ENCODE results near the gene TUT1.
"Not testable (repeated sequence)": the region's sequence is repeated elsewhere in the genome, so short reads cannot be mapped to it uniquely, and the experiment has no call there.

The TUT1 gene, protein sequence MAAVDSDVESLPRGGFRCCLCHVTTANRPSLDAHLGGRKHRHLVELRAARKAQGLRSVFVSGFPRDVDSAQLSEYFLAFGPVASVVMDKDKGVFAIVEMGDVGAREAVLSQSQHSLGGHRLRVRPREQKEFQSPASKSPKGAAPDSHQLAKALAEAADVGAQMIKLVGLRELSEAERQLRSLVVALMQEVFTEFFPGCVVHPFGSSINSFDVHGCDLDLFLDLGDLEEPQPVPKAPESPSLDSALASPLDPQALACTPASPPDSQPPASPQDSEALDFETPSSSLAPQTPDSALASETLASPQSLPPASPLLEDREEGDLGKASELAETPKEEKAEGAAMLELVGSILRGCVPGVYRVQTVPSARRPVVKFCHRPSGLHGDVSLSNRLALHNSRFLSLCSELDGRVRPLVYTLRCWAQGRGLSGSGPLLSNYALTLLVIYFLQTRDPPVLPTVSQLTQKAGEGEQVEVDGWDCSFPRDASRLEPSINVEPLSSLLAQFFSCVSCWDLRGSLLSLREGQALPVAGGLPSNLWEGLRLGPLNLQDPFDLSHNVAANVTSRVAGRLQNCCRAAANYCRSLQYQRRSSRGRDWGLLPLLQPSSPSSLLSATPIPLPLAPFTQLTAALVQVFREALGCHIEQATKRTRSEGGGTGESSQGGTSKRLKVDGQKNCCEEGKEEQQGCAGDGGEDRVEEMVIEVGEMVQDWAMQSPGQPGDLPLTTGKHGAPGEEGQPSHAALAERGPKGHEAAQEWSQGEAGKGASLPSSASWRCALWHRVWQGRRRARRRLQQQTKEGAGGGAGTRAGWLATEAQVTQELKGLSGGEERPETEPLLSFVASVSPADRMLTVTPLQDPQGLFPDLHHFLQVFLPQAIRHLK

DNA sequence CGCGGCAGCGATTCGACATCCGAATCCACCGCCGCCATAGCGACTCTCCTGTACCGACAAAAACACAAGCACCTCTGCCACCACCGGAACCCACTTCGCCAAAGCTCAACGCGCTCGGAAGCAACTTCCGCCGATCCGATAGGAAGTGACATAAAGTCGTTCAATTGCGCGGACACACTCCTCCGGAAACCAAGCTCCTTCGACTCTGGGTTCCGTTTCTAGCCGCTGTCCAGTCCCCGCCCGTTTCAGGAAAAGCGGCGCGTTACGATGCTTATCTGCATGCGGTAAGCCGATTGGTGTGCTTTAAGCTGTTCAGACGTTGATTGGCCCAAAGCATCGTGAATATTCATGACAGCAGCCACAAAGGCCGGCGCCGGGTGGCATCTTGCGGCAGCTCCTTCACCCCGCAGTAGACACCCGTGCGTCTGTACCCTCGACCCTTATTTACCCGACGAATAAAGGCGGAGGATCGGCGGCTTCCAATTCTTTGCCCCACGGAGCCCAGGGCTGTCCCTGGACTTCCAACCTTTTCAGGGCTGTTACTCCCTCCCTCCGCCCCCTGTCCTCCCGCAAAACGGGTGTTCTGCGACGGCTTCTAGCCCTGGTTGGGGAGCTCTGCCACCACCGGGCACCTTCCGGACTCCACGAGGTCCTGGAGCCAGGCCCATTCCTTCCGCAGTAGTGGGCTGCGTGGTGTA is at the start of gene TUT1:
Gene TUT1 (minus strand): TSS at position 76 of the 698 bp plus-strand sequence. CDS start 38 bp downstream, at position 38.
- peak; percentile 99 for DNase-seq (ENCODE audit: low read depth)

DNA sequence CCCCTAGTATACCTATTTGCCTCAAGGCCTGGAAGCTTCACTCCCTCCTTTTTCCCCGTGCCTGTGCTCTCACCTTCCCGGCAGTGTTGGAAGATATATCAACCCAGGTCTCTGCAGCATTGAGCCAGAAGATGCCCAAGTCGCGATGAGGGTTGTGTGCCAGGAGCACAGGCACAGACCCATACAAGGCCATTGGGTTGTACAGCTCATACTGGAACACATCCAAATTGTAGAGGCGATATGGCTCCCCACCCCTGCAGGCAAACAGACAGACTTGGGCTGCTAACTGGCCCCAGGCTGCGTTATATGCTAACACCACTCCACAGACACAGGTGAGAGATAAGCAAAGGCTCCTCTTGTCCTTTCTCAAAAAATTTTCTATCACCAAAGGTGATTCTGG is 41.2 kb upstream of the TUT1 start:
- DNase-seq (ENCODE audit: low read depth) = no peak

DNA sequence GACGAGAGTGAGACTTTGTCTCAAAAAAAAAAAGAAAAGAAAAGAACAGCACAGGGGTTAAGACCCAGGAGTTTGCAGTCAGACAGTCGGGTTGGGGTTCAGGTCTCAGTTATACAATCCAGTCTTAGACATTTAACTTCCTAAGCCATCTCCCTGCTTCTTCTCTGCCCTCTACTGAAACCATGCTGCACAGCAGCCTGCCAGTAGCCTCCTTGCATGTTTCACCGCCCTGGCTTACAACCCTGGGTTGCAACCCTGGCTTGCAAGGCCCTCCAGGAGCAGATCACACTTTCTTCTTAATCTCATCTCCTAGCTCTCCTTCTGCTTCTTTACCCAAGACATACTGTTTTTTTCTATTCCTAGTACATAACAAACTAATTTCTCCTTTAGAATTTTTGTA is 36.4 kb upstream of the TUT1 start:
- no peak for DNase-seq (ENCODE audit: low read depth)

DNA sequence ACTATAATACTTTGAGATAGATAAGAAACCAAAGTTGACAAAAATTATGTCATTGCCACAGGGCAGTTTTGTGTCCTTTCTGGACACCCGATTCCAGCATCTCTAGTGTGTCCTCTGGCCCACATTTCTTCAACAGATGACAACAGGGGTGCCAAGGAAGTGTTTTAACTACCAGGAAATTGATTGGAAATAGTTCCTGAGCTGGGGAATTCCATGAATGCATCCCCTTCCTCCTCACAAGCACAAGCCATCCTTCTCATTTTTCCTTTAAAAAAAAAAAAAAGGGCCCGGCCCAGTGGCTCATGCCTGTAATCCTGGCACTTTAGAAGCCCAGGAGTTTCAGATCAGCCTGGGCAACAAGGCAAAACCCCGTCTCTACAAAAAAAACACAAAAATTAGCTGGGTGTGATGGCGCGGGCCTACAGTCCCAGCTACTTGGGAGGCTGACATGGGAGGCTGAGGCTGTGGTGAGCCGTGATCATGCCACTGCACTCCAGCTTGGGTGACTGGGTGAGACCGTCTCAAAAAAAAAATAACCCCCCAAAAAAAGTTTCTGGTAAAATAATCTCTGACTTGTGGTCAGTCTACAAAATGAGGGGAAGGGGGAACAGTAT is 31.3 kb upstream of the TUT1 start:
- DNase-seq (ENCODE audit: low read depth) = no peak

DNA sequence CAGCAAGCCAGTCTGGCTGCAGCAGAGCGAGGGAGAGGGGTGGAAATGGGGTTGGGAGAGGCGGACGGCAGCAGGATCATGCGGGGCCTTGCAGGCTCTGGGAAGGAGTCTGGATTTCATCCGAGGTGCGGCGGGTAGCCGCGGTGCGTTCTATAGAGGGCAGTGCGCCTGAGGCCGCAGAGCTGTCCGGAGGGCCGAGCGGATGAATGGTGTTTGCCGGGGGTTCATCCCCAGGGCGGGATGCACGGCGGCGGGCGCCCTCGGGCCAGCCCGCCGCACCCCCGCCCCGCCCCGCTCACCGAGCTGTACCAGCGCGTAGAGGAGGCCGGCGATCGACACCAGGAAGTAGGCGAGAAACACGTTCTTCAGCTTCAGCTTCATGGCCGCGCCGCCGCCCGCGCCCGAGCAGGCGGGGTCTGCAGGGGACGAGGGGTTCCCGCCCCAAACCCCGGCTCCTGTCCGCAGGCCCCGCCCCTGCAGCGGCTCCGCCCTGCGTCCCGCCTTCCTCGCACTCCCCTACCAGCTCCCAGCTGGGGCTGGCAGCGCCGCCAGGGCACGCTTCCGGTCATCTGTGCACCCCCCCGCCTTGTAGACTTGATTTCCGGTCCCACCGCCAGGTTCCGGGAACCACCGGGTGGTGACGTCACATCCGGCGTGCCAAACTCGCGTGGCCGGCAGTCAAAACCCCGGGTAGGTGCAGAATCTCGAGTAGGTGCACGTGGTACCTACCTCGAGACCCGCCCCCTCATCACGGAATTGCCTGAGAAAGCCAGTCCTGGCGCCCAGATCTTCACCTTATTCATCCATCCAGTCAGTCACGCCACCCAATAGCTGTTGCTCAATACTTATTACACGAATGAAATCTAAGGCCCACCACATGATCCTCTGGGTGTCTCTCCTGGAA is 30.5 kb upstream of the TUT1 start, which contains the start of gene B3GAT3:
Gene B3GAT3 (minus strand): TSS at position 420 of the 904 bp plus-strand sequence. CDS start 39 bp downstream, at position 381.
- DNase-seq (ENCODE audit: low read depth) = peak; percentile 94

DNA sequence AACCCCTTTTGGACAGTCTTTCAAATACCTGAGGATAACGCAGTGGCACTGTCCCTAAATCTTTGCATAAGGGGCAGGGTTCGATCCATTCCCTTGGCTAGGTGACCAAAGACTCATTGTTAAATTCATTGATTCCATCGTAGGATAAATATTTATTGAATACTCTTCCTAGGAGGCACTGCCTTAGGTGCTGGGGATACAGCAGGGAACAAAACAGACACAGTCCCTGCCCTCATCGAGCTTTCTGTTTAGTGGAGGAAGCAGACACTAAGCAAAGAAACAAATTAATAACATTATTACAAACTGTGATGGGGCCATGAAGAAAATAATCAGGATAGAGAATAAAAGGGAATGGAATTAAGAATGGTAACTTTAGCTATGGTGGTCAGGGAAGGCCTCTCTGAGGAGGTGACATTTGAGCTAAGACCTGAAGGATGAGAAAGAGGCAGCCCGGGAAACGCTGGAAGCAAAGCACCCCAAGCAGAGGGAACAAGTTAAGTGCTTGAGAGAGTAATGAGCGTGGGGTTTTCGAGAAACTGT is 29.8 kb upstream of the TUT1 start:
- DNase-seq (ENCODE audit: low read depth) = no peak

DNA sequence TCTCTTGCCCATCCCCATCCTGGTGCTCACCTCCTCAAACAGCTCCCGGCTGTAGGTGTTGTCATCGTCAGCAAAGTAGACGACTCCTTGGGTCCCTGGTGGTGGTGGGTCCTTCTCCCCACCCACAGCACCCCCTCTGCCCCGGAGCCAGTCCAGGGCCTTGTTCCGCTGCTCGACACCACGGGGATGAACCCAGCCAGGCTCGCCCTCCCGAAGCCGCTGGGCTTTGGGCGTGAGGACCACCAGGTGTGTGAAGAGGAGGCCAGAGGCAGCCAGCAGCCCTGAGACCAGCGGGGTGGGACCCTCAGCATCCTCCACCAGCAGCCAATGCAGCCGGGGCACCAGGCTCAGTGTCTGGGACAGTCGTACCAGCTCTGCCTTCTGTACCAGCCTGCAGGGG is 25.6 kb upstream of the TUT1 start:
- not testable (repeated sequence) for DNase-seq (ENCODE audit: low read depth)

DNA sequence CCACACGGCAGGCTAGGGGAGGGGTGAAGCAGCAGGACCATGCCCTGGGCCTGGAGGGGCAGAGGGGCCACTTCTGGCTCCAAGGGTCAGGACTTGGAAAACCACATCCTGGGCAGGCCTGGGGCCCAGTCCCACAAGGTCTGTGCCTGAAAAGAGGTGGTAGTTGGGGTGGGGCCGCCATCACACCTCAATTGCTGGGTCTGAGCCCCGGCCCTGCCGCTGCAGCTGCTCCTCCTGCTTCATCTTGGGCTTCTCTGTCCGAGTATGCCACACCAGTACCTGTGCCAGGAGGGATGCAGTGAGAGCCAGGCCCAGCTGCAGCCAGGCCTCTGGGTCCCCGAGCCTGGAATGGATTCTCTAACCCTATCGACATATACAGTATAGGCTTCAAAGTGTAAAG is 24.2 kb upstream of the TUT1 start:
- no peak for DNase-seq (ENCODE audit: low read depth)

DNA sequence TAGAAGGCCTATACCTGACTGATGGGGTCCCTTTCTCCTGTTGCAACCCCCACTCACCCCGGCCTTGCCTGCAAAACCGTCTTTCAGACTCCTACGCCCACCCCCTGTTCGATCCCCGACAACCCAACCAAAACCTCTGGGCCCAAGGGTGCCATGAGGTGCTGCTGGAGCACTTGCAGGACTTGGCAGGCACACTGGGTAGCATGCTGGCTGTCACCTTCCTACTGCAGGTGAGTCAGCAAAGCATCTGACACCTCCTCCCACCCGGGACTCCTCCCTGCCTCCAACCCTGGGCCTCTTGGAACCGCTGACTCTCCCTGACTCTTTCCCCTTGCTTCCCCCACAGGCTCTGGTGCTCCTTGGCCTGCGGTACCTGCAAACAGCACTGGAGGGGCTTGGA is 23.0 kb upstream of the TUT1 start:
- DNase-seq (ENCODE audit: low read depth) = no peak

DNA sequence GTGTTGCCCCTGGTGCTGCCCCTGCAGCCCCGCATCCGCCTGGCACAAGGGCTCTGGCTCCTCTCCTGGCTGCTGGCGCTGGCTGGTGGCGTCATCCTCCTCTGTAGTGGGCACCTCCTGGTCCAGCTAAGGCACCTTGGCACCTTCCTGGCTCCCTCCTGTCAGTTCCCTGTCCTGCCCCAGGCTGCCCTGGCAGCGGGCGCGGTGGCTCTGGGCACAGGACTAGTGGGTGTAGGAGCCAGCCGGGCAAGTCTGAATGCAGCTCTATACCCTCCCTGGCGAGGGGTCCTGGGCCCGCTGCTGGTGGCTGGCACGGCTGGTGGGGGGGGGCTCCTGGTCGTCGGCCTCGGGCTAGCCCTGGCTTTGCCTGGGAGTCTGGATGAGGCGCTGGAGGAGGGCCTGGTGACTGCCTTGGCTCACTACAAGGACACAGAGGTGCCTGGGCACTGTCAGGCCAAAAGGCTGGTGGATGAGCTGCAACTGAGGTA is 22.0 kb upstream of the TUT1 start:
- no peak for DNase-seq (ENCODE audit: low read depth)

DNA sequence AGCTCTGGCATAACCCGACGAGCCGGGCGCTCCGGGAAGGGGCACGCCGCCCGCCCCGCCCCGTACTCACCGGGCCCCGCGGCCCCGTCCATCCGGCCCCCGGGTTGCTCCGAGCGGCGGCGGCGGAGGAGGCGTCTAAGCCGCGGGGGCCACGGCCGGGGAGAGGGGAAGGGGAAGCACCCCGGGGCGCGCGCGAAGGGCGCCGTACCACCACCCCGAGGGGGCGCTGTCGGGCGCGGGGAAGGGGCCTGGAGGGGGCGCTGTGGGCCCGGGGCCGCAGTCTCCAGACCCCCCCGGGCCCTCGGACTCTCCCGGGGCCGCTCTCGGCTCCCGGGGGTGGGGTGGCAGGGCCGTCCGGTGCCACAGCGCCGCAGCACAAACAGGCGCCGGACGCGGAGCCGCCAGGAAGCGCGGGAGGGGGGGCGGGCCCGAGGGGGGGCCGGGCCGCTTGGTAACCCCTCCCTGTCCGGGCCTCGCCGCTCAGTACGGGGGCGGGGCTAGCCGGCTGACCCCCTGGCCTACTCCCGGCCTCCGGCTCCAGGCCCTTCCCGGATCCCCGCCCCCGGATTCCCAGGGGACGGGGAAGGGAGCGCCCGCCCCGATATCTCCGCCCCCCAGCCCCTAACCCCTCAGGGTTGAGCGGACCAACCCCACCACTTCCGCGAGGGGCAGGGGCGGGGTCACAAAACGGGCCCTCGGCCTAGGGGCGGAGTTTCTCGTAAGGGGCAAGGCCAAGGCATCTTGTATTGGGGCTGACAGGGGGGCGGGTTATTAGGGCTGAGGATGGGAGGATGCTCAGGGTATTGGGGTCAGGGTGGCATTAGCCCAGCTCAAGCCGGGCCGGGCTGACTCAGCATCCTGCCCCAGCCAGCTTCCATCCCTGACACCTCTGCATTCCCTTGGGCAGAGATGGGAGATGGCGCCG is 21.3 kb upstream of the TUT1 start, which contains the start of the genes EML3 and ROM1:
Gene EML3 (minus strand): TSS at position 410 of the 925 bp plus-strand sequence. CDS start 318 bp downstream, at position 92.
Gene ROM1 (plus strand): TSS at position 892 of the 925 bp plus-strand sequence. CDS start 25 bp downstream, at position 917.
- DNase-seq (ENCODE audit: low read depth) = peak; percentile 79

DNA sequence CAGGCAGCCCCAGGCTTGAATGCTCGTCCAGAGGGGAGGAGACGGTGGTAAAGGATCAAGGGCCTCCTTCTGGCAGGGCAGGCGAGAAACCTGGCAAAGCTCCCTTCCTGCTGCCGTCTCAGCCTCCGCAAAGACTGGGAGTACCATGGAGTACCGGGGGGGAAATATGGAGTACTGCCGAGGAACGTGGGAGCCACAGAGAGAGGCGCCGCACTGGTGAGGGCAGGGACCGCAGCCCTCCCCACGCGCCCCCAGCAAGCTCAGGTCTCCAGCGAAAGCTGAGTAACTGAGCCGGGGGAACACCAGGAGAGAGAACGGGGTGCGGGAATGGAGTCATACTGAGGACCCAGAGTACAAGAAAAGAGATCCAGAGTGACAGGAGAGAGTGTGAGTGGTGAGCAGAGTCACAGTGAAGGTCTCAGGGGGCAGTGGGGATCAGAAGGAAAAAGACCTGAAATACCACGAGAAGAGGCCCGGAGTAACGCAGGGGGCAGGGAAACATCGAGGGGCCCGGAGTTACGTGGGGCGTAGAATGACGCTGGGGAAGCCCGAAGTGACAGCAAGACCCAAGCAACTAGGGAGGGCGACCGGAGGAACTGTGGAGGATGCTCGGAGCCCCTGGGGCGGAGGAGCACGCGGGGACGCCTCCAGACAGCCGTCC is 20.5 kb upstream of the TUT1 start:
- no peak for DNase-seq (ENCODE audit: low read depth)

DNA sequence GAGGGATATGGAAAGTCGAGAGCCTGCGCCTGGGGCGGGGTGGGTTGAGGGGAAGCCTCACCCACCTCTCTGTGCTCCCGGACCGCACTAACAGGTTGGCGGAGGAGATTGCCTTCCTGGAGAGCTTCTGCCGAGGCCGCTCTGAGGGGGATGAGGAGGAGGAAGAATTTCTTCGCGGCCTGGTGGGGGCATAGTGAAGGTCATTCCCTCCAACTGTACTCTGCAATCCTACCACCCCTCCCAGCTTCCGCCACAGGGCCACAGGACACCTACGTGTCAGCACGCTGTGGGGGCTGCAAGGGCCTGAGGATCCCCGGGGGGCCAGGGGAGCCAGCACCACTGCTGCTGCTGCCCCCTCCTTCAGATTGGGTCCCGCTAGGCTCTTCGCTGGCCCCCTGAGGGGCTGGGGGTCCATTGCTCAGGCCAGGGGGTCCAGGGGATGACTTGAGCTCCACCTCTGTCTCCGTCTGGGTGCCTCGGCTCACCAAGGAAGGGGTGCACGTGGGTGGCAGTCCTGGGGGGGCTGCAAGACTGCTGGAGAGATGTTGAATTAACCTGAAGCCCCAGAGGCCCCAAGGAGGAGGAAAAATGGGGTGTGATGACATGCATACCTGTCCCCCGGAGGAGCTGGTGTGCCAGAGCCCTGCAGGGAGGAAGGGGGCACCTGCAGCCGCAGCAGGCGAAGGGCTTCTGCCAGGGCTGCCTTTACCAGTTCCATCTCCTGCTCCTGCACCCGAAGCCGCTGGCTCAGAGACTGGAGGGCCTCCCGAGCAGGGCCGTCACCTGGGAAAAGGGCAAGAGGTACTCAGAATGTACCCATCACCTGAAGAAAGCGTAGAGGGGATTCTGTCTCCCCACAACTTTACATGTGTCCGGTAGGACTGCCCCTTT is 19.7 kb upstream of the TUT1 start:
- DNase-seq (ENCODE audit: low read depth) = no peak

DNA sequence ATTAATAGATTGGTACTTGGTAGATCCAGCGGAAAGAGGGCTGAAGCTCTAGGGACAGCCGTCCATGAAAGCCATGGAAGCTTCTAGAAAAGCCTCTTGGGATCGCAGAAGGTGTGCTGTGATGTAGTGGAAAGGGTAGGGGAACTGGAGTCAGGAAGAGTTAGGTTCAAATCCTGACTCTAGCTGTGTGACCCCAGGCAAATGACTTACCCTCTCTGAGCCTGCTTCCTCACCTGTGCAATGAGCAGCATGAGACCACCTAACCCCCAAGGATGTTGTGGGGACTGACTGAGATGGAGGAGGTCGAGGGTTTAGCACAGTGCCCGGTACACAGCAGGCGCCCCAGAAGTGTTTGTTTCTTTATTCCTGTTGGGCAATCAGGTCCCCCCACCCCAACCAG is 19.1 kb upstream of the TUT1 start:
- DNase-seq (ENCODE audit: low read depth) = no peak

DNA sequence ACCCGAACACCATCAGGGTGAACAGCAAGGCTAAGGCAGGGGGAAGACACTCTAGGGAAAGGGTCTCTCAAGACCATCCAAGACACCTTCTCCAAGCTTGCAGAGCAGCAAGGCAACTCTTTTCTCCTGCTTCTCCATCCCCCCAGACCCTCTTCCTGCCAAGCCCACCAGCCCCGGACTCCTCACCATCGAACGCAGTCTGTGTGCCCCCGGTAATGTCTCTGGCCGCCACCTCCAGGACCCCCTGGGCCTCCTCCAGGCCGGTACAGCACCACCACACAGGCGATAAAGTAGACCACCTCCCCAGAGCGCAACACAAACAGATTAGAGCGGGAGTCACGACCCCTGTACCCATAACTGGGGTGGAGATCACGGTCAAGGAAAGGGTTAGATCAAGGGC is 17.5 kb upstream of the TUT1 start:
- DNase-seq (ENCODE audit: low read depth) = no peak

DNA sequence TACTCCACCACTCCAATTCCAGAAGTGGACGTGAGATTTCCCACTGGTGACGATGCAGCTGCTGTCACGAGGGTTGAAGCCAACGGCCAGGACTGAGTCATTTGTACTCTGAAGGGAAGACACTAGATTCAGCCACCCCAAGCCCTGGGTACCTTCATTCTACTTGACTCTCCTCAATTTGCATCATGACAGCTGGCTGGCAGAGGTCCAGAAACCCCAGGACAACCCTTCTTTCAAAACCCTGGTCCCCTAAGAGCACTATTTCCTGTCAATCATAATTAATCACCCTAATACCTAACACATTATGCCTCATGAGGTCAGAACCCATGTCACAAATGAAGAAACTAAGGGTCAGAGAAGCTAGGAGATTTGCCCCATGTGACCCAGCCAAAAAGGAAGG is 16.4 kb upstream of the TUT1 start:
- no peak for DNase-seq (ENCODE audit: low read depth)

DNA sequence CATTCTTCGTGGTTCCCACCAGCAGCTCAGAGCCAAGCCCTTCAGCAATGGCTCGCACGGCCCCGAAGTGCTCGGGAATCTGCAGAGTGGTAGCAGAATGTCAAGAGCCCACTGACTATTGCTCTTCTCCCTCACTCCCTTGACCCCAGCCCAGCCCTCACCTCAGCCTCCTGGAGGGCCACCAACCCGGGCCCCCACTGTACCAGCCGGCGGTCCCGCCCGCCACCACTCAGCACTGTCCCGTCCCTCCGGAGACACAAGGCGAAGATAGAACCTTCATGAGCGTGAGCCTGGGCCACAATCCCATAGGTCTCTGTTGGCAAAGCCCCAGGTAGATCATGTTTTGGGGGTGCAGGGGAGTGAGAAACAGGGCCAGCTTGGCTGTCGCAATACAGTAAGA is 14.6 kb upstream of the TUT1 start:
- no peak for DNase-seq (ENCODE audit: low read depth)

All from CMK (cell line).